GM21528 (cell line): ENCODE results near the gene ZNF397.
A peak's percentile ranks its signal among the peaks of the same experiment; 100 is the strongest.

Source experiments
- ATAC-seq: cut with Tn5 transposase; IDR thresholded peaks from one replicate; pipeline ENCODE4 v1.9.1; 2021; ENCODE audit warnings: mild to moderate bottlenecking, moderate library complexity; ENCODE audit not compliant: unreplicated experiment, low FRiP score

The ZNF397 gene

DNA sequence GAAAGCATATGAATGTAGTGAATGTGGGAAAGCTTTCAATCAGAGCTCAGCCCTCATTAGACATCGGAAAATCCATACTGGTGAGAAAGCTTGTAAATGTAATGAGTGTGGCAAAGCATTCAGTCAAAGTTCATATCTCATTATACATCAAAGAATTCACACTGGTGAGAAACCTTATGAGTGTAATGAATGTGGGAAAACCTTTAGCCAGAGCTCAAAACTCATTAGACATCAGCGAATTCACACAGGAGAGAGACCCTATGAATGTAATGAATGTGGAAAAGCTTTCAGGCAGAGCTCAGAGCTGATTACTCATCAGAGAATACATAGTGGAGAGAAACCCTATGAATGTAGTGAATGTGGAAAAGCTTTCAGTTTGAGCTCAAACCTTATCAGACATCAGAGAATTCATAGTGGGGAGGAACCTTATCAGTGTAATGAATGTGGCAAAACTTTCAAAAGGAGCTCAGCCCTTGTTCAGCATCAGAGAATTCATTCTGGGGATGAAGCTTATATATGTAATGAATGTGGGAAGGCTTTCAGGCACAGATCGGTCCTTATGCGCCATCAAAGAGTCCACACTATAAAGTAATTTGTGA is 5.0 kb downstream of the ZNF397 start:
- no peak for ATAC-seq

GRCh38 chr18:35246831-35247230 is 6.0 kb downstream of the ZNF397 start:
- no peak for ATAC-seq

GRCh38 chr18:35247412-35248249 is 6.8 kb downstream of the ZNF397 start:
- ATAC-seq: no peak

GRCh38 chr18:35248429-35248828 is 7.6 kb downstream of the ZNF397 start:
- no peak for ATAC-seq

DNA sequence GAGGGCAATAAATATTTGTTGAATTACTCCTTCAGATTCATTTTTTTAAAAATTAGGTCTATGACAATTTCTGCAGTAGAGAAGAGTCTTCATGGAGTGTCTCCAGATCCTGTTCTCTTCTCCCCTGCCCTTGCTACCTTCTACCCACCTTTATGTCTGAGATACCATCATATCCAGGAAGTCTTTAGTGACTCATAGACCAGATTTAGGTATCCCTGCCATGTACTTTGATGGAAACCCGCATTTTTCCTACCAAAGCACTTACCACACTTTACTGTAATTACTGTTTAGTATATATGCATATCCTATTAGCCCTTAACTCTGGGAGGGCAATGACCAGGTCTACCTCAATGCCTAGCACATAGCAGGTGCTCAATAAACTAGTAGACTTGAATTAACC is 11.6 kb downstream of the ZNF397 start:
- ATAC-seq: no peak

DNA sequence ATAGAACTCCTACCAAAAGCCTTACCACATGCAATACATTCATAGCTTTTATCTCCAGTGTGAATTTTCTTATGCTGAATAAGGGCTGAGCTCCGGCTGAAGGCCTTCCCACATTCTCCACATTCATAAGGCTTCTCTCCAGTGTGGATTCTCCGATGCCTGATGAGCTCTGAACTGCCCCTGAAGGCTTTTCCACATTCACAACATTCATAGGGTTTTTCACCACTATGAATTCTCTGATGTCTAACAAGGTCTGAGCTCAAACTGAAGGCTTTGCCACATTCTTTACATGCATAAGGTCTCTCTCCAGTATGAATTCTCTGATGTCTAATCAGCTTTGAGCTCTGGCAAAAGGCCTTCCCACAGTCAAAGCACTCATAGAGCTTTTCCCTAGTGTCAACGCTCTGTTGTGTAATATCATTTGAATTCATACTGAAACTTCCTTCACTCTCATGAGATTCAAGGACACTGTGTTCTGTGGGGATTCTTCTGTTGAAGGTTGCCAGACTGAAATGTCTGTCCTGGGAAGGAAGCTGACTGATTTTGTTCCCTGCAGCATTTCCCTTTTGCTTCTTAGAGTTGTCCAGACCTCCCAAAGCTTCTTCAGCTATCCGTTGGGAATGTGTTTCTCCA is 12.9 kb downstream of the ZNF397 start:
- ATAC-seq: no peak

DNA sequence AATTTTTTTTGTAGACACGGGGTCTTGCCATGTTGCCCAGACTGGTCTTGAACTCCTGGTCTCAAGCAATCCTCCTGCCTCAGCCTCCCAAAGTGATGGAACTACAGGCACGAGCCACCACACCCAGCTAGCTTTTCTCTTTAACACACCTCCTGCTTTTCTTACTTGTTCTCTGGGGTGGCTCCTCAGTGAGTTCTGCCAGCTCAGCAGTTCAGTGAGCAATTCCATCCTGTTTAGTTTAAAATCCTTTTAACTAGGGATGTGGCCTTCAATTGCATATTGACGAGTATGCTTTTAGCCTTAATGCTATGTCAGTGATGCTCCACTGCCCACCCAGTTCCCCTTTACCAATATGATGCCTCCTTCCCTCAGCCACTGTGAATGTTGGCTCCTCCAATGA is 16.1 kb downstream of the ZNF397 start:
- no peak for ATAC-seq

DNA sequence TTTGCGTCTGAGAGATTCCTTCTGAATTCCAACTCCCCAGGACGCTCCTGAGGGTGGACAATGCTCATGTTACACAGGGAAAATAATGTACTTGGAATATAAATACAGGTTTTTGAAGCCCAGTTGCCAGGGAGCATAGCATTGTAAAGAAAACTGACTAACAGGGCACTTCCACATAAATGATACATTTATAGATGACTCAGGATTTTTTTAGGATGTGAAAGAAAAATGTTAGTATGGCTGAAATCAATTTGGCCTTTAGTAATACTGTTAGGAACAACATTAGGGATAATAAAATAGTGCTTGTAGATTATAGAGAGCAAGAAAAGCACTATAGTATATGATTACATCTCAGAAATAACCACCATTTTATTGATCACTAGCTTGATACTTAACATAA is 23.6 kb downstream of the ZNF397 start:
- no peak for ATAC-seq

DNA sequence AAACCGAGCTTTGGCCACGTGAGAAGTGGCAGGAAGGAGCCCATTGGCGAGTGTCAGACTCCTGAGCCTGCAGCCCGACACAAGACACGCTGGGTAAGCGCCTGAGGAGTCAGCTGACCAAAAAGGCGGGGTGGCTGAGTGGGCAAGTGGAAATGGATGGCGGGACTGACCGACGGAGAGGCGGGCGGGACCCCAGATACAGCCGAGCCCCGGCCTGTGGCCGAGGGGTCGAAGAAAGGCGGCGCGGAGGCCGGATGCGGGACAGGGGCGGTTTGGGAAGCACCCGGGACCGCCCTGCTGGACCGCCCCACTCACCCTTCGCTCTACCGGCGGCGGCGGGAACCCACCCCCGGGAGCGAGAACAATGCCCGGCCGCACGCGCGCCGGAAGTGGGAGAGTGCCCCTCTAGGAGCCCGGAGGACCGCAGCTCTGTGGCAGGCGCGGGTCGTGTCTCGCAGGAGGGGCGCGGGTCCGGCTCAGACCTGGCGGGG is 26.4 kb downstream of the ZNF397 start:
- ATAC-seq: peak; percentile 79

DNA sequence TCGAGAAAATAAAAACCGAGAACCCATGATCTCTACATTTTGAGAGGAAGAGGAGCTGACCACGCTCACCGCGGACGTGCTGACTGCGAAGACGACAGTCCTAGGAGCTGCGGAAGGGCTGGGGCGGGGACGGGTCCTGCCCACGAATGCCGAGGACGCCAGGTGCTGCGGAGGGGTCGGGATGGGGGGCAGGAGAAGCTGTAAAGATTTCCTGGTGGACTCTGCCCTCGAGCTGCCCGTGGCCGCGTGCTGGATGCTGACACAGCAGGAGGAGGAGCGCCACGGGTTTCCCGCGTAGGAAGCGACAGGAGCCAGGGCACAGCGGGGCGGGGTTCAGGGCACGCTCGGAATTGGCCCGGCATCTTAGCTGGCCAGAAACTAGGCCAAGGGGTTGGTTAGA is 27.0 kb downstream of the ZNF397 start:
- ATAC-seq: no peak

DNA sequence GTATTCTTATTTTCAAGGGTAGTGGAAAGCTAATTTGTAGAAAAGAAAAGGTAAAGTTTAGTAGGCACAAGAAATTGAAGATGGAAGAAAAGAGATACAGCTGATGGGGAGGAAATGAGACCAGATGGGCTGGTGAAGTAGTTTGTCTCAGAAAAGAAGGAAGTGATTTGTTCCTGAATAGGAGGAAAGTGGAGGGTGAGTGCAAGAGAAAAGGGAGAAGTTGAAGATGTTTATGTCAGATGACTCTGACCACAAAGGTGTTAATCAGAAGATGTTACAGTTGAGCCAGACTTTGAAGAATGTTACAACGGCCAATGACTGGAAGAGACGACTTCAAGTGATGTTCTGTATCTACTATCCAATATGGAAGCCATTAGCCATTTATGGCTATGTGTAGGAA is 28.0 kb downstream of the ZNF397 start:
- no peak for ATAC-seq

DNA sequence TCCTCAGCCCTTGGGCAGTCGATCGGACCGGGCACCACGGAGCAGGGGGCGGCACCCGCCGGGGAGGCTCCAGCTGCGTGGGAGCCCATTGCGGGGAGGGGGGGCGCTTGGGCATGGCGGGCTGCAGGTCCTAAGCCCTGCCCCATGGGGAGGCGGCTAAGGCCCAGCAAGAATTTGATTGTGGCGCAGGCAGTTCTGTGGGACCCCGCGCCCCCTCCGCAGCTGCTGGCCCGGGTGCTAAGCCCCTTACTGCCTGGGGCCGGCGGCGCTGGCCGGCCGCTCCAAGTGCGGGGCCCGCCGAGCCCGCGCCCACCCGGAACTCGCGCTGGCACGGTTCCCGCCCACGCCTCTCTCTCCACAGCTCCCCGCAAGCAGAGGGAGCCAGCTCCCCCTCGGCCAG is 30.8 kb downstream of the ZNF397 start:
- no peak for ATAC-seq

GRCh38 chr18:35276267-35276666 is 35.4 kb downstream of the ZNF397 start:
- no peak for ATAC-seq

DNA sequence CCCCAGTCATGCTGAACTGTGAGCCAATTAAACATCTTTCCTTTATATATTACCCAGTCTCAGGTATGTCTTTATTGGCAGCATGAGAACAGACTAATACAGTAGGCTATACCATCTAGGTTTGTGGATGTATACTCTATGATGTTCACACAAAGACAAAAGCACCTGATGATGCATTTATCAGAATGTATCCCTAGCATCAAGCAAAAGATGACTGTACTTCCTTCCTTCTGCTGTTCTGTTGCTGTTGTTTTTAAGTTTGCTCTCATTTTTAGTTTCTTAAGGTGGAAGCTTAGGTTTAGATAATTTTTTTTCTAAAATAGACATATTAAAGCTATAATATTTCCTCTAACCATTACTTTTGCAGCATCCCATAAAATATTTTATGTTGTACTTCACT is 36.8 kb downstream of the ZNF397 start:
- no peak for ATAC-seq

DNA sequence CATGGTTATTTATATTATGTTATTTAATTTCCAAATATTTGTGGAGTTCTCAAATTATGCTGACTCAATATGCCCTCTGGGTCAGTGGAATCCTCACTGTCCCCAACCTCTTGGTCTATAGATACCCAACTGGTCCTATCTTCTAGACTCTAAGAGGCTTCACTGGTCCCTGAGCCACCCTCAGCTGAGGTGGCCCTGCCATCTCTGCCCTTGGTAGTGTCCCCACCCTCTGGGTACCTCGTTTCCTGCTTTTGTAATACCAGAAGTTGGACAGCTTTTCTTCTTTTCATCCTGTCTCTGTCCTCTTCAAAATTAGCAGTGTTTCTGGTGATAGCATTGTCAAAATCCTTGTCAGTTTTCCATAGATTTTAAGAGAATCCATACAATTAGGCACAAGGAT is 37.3 kb downstream of the ZNF397 start:
- ATAC-seq: no peak

DNA sequence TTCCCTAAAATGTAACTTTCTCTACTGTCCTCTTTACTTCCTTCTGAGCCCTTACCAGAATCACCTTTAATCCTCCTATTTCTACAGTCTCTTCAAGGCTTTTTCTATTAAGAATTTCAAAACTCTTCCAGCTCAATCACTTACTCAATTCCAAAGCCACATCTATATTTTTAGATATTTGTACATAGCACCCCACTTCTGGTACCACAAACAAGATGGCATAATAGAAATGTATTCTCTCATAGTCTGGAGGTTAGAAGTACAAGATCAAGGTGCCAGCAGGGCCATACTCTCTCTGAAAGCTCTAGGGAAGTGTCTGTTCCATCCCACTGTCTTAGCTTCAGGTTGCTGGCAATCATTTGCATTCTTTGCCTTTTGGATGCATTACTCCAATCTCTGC is 38.1 kb downstream of the ZNF397 start:
- ATAC-seq: no peak

DNA sequence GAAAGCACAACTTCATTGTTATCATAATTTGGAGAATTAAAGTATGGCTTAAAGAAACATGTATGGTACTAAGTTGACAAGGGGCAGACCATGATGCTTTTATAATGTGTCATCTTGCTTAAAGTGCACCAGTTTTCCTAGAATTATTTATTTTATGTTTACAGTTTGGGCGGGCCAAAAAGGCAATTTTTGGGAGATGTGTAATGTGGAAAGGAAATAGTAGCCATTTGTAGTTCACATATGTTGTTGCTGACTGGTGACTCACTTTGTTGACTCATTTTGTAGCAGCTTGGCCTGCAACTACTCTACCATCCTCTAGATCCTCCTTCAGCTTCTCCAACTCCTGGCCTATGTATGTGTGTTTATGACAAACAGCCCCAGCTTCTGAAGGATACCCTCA is 41.5 kb downstream of the ZNF397 start:
- no peak for ATAC-seq

GRCh38 chr18:35283923-35284794 is 43.3 kb downstream of the ZNF397 start:
- no peak for ATAC-seq

DNA sequence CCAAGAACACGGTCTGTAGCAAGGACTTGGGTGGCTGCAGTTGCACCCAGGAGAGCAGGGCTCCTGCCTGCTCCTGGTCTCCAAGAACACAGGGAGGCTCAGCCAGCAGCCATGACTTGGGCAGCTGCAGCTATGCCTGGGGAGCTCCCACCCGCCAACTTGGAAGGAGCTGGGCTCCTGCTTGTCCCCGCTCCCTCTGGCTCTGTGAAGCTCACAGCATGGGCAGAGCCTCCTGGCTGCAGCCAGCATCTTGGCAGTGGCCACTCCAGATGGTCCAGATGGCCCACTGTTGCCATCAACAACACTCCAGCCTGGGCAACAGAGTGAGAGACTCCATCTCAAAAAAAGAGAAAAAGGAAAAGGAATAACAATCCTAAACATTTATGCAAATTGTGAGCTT is 44.0 kb downstream of the ZNF397 start:
- no peak for ATAC-seq

- peak; percentile 6 for ATAC-seq
Observed at GRCh38 chr18:35289293-35289692, 48.5 kb downstream of the ZNF397 start.

GRCh38 chr18:35289727-35290093 is 48.9 kb downstream of the ZNF397 start:
- ATAC-seq: peak; percentile 37
